UCSD-AML1 (cell line): ENCODE results near the gene BMPR1B.
"Not testable (repeated sequence)": the region's sequence is repeated elsewhere in the genome, so short reads cannot be mapped to it uniquely, and the experiment has no call there.

Experiments
- DNase-seq: peaks from one replicate; lab custom pipeline; 2025; ENCODE audit not compliant: unreplicated experiment; lab: John Stamatoyannopoulos, UW

BMPR1B gene

DNA sequence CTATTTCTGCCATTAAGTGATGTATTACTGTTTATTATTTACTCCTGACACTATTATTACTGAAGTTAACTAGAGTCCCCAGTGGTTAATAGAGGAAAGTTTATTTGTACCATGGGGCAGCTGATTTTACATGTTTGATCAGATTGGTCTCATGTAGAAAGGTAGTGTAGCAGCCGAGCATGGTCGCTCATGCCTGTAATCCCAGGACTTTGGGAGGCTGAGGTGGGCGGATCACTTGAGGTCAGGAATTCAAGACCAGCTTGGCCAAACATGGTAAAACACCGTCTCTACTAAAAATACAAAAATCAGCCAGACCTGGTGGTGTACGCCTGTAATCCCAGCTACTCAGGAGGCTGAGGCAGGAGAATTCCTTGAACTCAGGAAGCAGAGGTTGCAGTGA, 74.6 kb downstream of the BMPR1B start:
- DNase-seq = not testable (repeated sequence)

DNA sequence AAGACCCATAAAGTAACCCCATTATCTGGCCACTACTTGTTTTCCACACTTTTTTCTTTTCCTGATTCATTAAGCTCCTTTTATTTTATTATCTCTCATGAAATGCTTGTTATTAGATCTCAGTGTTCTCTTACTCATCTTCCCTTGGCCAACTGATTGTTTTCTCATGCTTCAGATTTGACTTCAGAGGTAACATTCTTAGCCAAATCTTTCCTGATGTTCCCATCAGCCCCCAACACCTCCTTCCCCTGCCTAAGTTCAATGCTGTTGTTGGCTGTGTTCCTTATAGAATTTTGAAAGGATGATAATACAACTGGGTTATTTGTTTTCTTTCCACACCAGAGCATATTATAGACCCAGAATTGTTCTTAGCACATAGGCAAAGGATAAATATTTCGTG, 75.6 kb downstream of the BMPR1B start:
- no peak for DNase-seq

DNA sequence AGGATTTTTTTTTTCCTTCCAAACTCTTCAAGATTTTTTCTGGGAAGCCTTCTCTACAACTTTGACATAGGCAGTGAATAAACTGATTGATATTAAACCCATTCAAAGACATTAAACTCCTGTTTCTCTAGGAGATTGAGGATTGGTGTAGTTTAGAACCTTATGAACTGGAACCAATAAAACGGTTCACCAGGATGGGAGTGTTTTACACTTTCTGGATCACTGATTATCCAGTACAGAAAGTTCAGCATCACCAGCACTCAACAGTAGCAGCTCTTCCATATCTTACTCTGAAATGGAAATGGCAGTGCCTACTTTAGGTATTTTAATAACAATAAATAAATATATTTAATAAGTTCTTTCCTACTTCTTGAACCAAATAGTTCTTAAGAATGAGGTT, 76.7 kb downstream of the BMPR1B start:
- no peak for DNase-seq

DNA sequence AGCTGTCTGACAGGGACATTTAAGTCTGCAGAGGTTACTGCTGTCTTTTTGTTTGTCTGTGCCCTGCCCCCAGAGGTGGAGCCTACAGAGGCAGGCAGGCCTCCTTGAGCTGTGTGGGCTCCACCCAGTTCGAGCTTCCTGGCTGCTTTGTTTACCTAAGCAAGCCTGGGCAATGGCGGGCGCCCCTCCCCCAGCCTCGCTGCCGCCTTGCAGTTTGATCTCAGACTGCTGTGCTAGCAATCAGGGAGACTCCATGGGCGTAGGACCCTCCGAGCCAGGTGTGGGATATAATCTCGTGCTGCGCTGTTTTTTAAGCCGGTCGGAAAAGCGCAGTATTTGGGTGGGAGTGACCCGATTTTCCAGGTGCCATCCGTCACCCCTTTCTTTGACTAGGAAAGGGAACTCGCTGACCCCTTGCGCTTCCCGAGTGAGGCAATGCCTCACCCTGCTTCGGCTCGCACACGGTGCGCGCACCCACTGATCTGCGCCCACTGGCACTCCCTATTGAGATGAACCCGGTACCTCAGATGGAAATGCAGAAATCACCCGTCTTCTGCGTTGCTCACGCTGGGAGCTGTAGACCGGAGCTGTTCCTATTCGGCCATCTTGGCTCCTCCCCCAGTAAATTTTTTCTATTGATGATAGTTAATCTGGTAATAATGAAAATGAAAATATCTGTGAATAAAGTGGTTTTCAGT, 83.6 kb downstream of the BMPR1B start:
- DNase-seq = not testable (repeated sequence)

DNA sequence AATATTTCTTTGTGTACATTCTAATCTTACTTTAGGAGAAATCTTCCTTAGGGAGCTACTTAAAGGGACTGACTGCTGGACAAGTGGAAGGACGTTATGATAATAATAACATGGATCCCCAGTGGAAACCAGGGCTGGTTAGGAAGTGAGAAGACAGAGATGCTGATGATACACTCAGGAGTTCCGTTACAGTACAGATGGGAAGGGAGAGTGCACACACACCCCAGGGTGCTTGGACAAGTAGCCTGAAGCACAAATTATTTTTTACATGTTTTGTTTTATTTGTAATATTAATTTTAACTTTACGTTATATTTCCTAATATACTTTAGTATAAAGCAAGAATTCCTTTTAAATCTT, 84.1 kb downstream of the BMPR1B start:
- no peak for DNase-seq

DNA sequence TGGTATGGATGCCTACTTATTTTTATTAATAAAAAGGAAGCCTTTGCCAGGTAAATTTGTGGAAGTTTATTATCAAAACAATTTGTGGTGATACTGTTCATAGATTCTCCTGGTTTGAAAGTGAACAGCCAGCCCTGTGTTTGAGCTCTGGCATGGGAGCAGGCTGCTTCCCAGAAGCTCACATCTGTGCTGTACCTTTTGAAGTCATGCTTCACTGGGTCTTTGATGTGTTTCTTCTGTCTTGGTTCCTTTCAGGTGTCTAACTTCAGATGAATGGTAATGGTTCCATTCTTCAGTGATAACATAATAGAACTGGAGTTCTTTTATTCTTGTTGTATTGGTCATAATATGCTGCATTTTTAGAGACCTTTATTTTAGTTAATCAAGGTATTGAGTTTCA, 85.5 kb downstream of the BMPR1B start:
- no peak for DNase-seq

DNA sequence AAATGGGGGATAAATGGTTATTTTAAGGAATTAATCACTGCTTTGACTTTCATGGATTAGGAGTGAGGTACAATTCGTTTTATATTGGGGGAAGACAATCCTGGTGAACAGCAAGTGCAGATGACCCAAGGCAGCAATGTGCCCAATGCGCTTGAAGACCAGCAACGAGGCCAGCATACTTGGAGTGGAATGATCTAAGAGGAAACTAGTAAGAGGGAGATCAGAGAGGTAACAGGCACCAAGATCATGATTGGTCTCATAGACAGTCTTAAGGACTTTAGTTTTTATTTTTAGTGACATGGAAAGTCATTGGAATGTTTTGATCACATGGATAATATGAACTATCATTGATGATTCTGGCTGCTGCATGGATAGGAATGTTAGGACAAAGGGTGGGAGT, 90.6 kb downstream of the BMPR1B start:
- DNase-seq = no peak

DNA sequence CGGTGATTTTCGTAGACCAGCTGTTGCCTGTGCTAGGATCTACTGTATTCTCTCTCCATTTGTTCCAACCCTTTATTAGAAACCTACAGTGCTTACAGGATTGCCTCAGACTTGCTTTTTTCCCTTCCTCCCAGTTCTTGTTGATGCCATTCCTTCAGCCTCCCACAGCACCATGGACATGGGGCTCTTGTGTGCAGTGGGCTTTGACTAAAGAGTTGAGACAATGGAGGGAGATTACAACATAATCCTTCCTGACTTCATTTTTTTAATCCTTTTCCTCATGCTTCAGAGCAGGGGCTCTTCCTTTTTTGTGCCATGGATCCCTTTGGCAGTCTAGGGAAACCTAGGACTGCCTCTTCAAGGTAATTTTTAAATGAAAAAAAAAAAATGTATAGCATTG, 92.1 kb downstream of the BMPR1B start:
- DNase-seq = no peak

DNA sequence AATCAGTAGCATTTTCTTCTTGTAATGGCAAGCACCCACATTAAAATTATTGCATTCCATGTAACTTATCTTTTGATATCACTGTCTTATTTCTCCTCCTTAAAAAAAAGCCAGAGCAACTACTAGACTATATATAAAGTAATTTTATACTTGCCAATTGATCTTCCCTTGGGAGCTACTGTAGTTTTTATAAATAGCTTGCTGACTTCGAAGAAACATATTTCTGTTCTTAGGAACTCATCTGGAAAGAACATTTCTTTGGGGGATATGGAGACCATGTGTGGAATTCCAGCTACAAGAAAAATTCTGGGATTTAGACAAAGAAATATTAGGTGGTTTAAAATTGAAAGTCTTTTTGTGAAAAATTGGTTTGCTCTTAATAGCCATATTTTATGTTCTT, 94.9 kb downstream of the BMPR1B start:
- no peak for DNase-seq

DNA sequence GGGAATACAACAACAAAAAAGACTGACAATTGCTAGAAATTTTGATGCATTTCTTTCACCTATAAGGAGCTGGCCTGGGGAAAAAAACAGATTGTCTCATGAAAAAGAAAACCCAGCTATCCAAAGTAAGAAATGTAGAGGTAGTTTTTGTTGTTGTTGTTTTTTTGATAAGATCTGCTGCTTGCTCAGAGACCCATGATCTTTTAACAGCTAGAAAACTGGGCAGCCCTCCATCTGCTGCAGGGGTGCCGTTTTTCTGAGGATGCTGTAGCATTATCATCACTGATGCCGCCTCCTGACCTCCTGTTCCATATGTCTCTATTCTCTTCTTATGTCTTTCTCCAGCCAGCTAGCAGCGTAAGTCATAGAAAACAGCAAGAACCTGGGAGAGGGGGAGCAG, 98.3 kb downstream of the BMPR1B start:
- no peak for DNase-seq

DNA sequence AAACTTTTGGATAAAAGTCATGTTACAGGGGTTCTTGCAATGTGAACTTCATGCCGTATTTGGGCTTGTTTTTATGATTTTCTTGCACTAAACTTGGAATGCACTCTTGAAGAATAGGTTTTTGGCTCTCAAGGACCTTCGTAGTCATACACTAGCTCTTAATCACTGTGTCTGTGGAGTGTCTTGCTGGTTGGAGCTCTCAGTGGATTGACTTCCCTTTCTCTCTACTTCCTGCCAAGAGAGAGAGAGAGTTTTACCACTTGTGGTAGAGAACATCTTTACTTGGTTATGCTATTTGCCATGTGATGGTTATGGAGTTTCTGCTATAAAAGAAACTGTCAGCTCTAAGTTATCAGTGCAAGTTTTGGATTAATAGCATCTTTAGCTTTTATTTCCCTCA, 112.4 kb downstream of the BMPR1B start:
- no peak for DNase-seq

DNA sequence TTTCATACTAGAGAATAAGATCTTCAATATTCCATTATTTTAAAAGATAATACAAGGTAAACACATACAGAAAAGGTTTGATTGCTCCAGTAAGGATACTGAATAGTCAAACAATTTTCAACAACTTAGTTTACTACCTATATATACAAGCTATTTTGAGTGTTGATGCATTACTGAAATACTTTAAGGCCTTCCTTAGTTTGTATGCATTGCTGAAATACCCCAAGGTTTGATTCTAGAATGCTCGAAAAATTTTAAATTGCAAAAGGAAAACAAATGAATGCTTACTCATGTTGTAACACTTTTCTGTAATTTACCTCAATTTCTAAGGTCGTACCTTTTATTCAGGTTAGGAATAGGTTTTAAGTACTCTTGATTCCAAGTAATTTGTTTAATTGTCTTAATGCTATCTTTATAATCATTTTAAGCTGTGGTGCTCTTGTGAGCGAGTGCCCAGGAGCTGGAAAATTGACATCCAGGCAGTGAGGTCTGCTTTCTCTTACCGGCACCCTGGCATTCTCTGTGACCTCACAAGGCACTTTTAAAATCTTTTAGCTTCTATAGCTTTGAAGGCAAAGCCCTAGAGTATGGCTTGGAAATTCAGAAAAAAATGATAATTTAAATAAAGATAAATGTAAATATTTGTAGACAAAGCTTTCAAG, 114.0 kb downstream of the BMPR1B start:
- DNase-seq = no peak

DNA sequence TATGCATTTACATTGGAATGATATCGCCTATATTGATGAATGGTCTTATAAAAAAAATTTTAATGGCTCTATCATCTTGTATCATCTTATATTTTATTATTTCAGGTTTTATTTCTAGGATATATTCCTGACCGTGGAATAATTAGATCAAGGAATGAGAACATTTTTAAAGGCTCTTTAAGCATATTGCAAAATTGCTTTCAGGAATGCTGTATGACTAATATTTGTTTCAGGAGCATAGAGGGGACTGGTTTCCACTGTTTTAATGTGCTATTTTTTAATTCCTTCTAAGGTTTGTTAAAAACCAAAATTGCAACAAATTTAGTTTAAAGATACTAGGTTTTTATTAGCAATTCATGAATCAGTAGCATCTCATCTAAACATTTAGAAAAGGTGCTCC, 120.2 kb downstream of the BMPR1B start:
- no peak for DNase-seq

DNA sequence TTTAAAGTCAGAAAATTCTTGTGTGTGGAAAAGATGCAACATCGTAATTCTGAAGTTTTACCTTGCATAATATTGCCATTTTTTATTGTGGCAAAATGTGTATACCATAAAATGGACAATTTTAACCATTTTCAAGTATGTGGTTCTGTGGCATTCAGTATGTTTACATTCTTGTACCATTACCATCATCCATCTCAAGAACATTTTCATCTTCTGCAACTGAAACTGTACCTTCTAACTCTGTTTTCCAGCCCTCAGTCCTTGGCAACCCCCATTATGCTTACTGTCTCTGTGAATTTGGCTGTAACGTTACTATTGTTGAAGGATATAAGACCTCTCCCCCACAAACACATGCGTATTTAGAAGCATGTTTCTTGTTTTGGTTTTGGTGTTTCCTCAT, 123.2 kb downstream of the BMPR1B start:
- no peak for DNase-seq

DNA sequence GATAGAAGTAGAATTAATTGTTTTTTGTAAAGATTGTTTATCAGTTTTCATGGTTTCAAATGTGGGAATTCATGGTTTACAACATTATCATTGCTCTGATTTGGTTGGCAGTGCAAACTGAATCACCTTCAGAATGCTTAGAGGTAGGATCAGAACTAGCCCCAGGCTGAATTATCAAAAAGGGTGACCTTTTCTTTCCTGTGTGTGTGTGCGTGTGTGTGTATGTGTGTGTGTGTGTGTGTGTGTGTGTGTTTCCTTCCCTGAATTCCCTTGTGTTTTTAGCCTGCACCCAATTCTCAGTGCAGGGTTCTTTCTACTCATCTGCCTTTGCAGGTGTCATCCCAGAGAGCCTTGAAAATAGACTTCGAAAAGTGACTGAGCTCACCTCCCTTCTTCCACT, 125.0 kb downstream of the BMPR1B start:
- no peak for DNase-seq

DNA sequence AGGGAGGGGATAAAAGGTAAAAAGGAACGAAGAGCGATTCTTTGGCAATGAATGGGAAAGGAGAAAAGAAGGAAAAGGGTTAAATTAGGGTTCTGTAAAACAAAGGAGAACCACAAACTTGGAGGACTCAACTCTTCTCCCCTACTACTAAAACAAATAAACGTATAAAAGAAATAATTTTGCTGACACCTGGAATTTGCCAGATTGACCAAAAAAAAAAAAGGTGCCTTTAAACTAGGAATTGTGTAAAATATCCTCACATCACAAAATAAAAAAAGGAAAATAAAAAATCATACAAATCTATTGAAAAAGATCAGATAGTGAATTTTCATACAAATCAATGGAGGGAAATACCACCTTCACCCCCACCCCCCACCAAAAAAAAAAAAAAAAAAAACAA, 129.3 kb downstream of the BMPR1B start:
- DNase-seq = no peak

DNA sequence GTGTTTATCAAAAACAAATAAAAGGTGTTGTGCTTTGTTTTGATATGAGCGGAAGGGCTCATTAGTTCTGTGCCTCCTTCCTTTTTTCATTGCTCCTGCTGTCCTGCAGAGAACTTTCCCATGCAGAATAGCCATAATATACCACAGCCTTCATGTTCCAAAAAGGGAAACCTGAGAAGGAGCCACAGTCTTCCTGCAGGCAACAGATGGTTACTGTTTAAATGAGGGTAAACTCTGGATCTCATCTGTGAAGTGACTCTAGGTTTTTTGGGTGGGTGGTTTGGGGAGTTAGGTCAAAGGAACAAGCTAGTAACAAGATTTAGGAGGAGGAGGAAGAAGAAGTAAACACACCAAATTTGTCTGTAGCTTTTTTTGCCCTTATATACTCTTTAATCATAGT, 131.8 kb downstream of the BMPR1B start:
- no peak for DNase-seq

DNA sequence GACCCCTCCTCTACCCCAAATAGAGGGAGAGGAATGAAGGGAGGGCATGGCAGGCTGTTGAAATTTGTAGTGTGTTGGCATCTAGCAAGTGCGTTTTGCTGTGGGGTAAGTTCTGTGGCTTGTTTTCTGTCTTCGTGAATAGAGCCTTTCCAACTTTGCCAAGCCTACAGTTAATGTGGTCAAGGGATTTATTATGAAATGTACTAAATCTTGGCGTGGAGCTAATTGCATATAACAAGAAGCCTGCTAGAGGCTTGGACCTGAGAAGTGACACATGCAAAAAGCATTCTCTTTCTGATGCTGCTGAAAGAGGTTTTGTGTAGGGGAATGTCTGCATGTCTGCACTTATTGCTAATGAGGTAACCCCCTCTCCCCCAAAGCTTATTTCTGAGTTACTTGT, 132.2 kb downstream of the BMPR1B start:
- DNase-seq = no peak

DNA sequence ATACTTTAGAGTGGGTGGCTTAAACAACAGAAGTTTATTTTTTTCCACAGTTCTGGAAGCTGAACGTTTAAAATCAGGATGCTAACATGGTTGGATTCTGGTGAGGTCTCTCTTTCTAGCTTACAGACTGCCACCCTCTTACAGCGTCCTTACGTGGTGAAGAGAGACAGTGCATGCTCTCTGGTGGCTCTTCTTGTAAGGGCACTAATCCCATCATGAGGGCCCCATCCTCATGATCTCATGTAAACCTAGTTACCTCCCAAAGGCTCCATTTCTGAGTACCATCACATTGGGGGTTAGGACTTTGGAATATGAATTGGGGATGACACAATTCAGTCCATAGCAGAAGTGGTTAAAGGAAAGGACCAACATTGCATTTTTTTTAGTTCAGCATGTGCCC, 132.8 kb downstream of the BMPR1B start:
- no peak for DNase-seq

DNA sequence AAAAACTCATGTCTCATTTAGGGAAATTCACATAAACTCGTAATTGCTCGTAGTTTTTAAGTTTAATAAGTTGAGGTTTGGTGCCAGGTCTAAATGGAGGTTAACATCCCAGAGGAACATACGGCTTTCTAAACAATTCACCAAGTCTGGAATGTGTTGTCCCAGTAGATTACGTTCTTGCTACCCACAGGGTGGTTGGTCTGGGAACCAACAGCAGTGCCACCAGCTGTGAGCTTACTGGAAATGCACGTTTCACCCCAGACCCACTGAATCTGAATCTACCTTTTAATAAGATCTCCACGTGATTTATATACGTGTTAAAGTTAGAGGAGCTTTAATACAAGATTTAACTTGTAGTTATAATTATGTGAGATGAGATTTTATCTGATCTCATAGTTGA, 134.3 kb downstream of the BMPR1B start:
- no peak for DNase-seq

DNA sequence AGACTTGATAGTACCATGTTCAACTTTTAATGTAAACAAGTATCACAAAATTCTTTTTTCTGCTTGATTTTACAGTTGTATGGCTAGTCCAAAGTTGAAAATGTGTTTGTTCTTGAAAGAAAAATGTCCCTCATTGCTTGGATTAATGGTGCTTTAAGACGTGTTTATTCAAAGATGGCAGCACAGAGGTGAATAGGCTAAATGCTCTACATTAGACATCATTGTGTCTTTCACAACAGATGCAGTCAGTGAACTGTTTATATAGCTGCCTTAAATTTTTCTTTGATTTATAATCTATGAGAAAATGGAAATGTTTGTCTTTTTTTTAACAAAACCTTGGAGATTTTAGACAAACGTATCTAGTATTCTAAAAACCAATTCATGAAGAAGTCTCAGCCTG, 137.3 kb downstream of the BMPR1B start:
- no peak for DNase-seq

DNA sequence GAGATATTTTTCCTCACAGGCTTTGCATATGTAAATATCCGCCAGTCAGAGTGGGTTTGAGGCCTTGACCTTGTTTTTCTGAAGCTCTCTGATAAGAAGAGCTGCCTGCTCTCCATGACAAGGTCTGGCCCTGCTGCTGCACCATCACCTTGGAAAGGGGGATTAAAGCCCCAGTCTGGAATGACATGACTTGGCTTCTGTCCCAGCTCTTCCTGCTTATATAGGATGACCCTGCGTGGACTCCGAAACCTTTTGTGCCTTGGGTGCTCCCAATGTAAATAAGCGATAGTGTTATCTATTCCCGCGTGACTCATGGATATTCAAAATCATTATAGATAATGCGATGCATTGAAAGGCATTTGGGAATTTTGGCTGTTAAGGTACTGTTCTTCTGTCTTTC, 139.3 kb downstream of the BMPR1B start:
- DNase-seq = no peak

DNA sequence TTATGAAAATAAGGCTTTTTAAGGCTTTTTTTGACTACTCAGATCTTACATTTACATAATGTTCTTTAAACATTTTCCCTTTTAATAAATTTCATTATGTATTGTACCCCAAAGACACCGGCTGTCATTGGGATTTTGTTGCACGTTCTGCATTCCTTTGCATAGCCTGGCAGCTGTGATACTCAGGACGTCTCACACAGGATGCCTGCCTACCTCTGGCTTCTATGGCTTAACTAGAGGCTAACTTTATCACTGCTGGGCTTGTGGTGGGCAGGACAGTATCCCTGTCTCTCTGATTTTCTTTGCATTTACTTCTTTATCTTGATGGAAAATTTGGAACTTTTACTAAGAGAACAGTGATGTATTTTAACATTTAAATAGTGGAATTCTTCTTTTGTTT, 147.8 kb downstream of the BMPR1B start:
- DNase-seq = no peak
